DOHH2 (cell line): ENCODE measurements around the gene NRCAM.

Source experiments
- H3F3A ChIP-seq: fragments of 200-600 bp; sonication (generic), shearing (Covaris generic); 2 replicates; pipeline ENCODE4 v1.6.0; 2016; ENCODE audit warnings: antibody characterized with exemption, mild to moderate bottlenecking; ENCODE audit not compliant: control insufficient read depth, insufficient read depth
- H3K27ac ChIP-seq: fragments of 200-600 bp; sonication (generic); 2 replicates; pipeline ENCODE4 v1.5.1; 2014; ENCODE audit warnings: low read depth, mild to moderate bottlenecking, low read length, moderate library complexity
- H3K27me3 ChIP-seq: fragments of 200-600 bp; sonication (generic); 2 replicates; pipeline ENCODE4 v1.6.1; 2014; ENCODE audit warnings: mild to moderate bottlenecking, low read length, mixed read lengths; ENCODE audit not compliant: control insufficient read depth
- H3K36me3 ChIP-seq: fragments of 200-600 bp; sonication (generic); 2 replicates; pipeline ENCODE4 v1.6.1; 2014; ENCODE audit warnings: mild to moderate bottlenecking, low read length, moderate library complexity, mixed read lengths; ENCODE audit not compliant: control insufficient read depth
- H3K4me1 ChIP-seq: fragments of 200-600 bp; sonication (generic); 2 replicates; pipeline ENCODE4 v1.6.1; 2014; ENCODE audit warnings: mild to moderate bottlenecking, low read length, mixed read lengths; ENCODE audit not compliant: control insufficient read depth
- H3K4me2 ChIP-seq: fragments of 200-600 bp; sonication (generic); 2 replicates; pipeline ENCODE4 v1.6.0; 2014; ENCODE audit warnings: mild to moderate bottlenecking, low read length, moderate library complexity
- H3K4me3 ChIP-seq: fragments of 200-600 bp; sonication (generic); 2 replicates; pipeline ENCODE4 v1.5.1; 2014; ENCODE audit warnings: mild to moderate bottlenecking, low read length, mixed read lengths
- H3K79me2 ChIP-seq: fragments of 200-600 bp; sonication (generic); 2 replicates; pipeline ENCODE4 v1.6.1; 2014; ENCODE audit warnings: mild to moderate bottlenecking, low read length, mixed read lengths; ENCODE audit not compliant: control insufficient read depth
- H3K9me2 ChIP-seq: fragments of 200-600 bp; sonication (generic); replicated peaks from 2 replicates; pipeline ENCODE4 v1.6.1; 2014; ENCODE audit warnings: mild to moderate bottlenecking, low read length, mixed read lengths; ENCODE audit not compliant: control insufficient read depth
- H3K9me3 ChIP-seq: fragments of 200-600 bp; sonication (generic); 2 replicates; pipeline ENCODE4 v1.6.1; 2014; ENCODE audit warnings: antibody characterized with exemption, low read length, mixed read lengths; ENCODE audit not compliant: control insufficient read depth, insufficient read depth
- H4K20me1 ChIP-seq: fragments of 200-600 bp; sonication (generic); 2 replicates; pipeline ENCODE4 v1.6.0; 2014; ENCODE audit warnings: low read depth, mild to moderate bottlenecking, antibody characterized with exemption, low read length, moderate library complexity; ENCODE audit not compliant: control insufficient read depth, insufficient read depth
- CTCF ChIP-seq: fragments of 200-600 bp; sonication (generic); IDR thresholded peaks from one replicate; pipeline ENCODE4 v1.5.1; 2014; ENCODE audit warnings: antibody characterized with exemption, mild to moderate bottlenecking, low read depth, low read length; ENCODE audit not compliant: poor library complexity, severe bottlenecking
- EZH2phosphoT487 ChIP-seq: fragments of 200-600 bp; sonication (generic); IDR thresholded peaks from 2 replicates; pipeline ENCODE4 v1.6.1; 2017; ENCODE audit warnings: borderline replicate concordance, mild to moderate bottlenecking, antibody characterized with exemption, low read length, moderate library complexity, mixed read lengths

The NRCAM gene

GRCh38 chr7:108282427-108282996 is 173.7 kb downstream of the NRCAM start:
- Histone ChIP-seq H3K27ac (no peak overlapping the region), H3K9me2 (no peaks in the 10 kb centered on the region), H3F3A (no peaks in the 10 kb centered on the region)

GRCh38 chr7:108280136-108280535 is 176.1 kb downstream of the NRCAM start:
- H3K27ac ChIP-seq: no peak overlapping the region
- TF ChIP-seq EZH2phosphoT487: no peak
- no peak for TF ChIP-seq CTCF
- no peaks in the 10 kb centered on the region for H3K27me3 ChIP-seq
- H4K20me1 ChIP-seq: no peaks in the 10 kb centered on the region
- no peaks in the 10 kb centered on the region for H3K36me3 ChIP-seq
- no peaks in the 10 kb centered on the region for H3F3A ChIP-seq
- peaks cover 11% of the 10 kb centered on the region for H3K4me1 ChIP-seq
- H3K79me2 ChIP-seq: no peaks in the 10 kb centered on the region
- H3K4me3 ChIP-seq: no peak overlapping the region
- H3K9me3 ChIP-seq: no peaks in the 10 kb centered on the region
- H3K4me2 ChIP-seq: no peak overlapping the region
- H3K9me2 ChIP-seq: no peaks in the 10 kb centered on the region

More at GRCh38 chr7:108282427-108282996, 173.7 kb downstream of the NRCAM start:
- no peaks in the 10 kb centered on the region for H3K9me3 ChIP-seq
- TF ChIP-seq CTCF (no peak), EZH2phosphoT487 (no peak)
- H3K79me2 ChIP-seq: no peaks in the 10 kb centered on the region
- no peaks in the 10 kb centered on the region for H4K20me1 ChIP-seq
- no peaks in the 10 kb centered on the region for H3K36me3 ChIP-seq
- no peak overlapping the region for H3K4me2 ChIP-seq
- H3K27me3 ChIP-seq: no peaks in the 10 kb centered on the region
- H3K4me1 ChIP-seq: peaks cover 11% of the 10 kb centered on the region
- H3K4me3 ChIP-seq: no peak overlapping the region

- H4K20me1 ChIP-seq: no peaks in the 10 kb centered on the region
- H3K9me2 ChIP-seq: no peaks in the 10 kb centered on the region
- H3K36me3 ChIP-seq: no peaks in the 10 kb centered on the region
- H3K27me3 ChIP-seq: no peaks in the 10 kb centered on the region
- no peaks in the 10 kb centered on the region for H3F3A ChIP-seq
- peaks cover 6% of the 10 kb centered on the region for H3K4me1 ChIP-seq
- no peaks in the 10 kb centered on the region for H3K79me2 ChIP-seq
- no peaks in the 10 kb centered on the region for H3K9me3 ChIP-seq
- no peak overlapping the region for H3K4me2 ChIP-seq
- no peak overlapping the region for H3K27ac ChIP-seq
- H3K4me3 ChIP-seq: no peak overlapping the region
- TF ChIP-seq CTCF: no peak
- TF ChIP-seq EZH2phosphoT487: no peak
These were observed 177.5 kb downstream of the NRCAM start for GRCh38 chr7:108278776-108279175.
